Neutrophil (primary cell): ENCODE results near the gene MAPK9.
"Not testable (repeated sequence)": the region's sequence is repeated elsewhere in the genome, so short reads cannot be mapped to it uniquely, and the experiment has no call there.

Source experiments
- H3K27ac ChIP-seq: fragments of 200-600 bp; sonication (generic); 2 replicates; pipeline ENCODE4 v1.5.1; 2016; ENCODE audit warnings: mild to moderate bottlenecking, moderate library complexity
- H3K27me3 ChIP-seq: fragments of 200-600 bp; sonication (generic); 2 replicates; pipeline ENCODE4 v1.6.0; 2016; ENCODE audit warnings: mild to moderate bottlenecking
- H3K36me3 ChIP-seq: fragments of 200-600 bp; sonication (generic); 2 replicates; pipeline ENCODE4 v1.5.1; 2017
- H3K4me1 ChIP-seq, 2 experiments: fragments of 200-600 bp in 1 of 2; sonication (generic) in 1 of 2; 1 replicate in 1 of 2; 2 replicates in 1 of 2; pipeline versions ENCODE4 v1.5.1 to v1.6.1; 2013 to 2016; ENCODE audit warnings: low read depth in 1 of 2, low read length in 1 of 2, mild to moderate bottlenecking in 1 of 2, moderate library complexity in 1 of 2; ENCODE audit not compliant: control insufficient read depth in 1 of 2, insufficient read depth in 1 of 2
- H3K4me3 ChIP-seq, 2 experiments: fragments of 200-600 bp in 1 of 2; sonication (generic) in 1 of 2; 1 replicate in 1 of 2; 2 replicates in 1 of 2; pipeline ENCODE4 v1.5.1; 2013 to 2016; ENCODE audit warnings: low read depth in 1 of 2, low read length in 1 of 2, mild to moderate bottlenecking in 1 of 2, moderate library complexity in 1 of 2
- H3K9me3 ChIP-seq: fragments of 200-600 bp; sonication (generic); 2 replicates; pipeline ENCODE4 v1.5.1; 2016
- TF ChIP-seq, protein P1 (sequence below): fragments of 200-600 bp; sonication (generic); IDR thresholded peaks from 2 replicates; pipeline ENCODE4 v1.5.1; 2016; ENCODE audit warnings: antibody characterized with exemption

Gene MAPK9

DNA sequence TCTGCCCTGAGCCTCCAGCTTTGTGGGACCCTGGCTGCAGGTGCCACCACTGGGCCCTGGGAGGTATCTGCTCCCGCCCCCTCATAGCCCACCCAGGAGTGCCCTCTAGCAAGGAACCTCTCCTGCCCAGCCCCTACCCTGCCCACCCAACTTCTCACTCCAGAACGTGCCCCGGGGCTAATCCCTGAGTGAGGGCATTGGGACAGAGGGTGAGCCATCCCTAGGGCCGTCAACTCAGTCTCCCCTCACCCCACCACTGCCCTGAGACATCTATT is 80.2 kb downstream of the MAPK9 start:
- TF ChIP-seq, protein P1, sequence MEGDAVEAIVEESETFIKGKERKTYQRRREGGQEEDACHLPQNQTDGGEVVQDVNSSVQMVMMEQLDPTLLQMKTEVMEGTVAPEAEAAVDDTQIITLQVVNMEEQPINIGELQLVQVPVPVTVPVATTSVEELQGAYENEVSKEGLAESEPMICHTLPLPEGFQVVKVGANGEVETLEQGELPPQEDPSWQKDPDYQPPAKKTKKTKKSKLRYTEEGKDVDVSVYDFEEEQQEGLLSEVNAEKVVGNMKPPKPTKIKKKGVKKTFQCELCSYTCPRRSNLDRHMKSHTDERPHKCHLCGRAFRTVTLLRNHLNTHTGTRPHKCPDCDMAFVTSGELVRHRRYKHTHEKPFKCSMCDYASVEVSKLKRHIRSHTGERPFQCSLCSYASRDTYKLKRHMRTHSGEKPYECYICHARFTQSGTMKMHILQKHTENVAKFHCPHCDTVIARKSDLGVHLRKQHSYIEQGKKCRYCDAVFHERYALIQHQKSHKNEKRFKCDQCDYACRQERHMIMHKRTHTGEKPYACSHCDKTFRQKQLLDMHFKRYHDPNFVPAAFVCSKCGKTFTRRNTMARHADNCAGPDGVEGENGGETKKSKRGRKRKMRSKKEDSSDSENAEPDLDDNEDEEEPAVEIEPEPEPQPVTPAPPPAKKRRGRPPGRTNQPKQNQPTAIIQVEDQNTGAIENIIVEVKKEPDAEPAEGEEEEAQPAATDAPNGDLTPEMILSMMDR, result no peak
- Histone ChIP-seq H3K9me3 (no peaks in the 10 kb centered on the region), H3K4me1 (peaks cover 0 to 5% of the 10 kb centered on the region in 2 experiments), H3K27ac (no peak overlapping the region), H3K36me3 (no peaks in the 10 kb centered on the region), H3K27me3 (peaks cover 68% of the 10 kb centered on the region), H3K4me3 (no peak overlapping the region)

DNA sequence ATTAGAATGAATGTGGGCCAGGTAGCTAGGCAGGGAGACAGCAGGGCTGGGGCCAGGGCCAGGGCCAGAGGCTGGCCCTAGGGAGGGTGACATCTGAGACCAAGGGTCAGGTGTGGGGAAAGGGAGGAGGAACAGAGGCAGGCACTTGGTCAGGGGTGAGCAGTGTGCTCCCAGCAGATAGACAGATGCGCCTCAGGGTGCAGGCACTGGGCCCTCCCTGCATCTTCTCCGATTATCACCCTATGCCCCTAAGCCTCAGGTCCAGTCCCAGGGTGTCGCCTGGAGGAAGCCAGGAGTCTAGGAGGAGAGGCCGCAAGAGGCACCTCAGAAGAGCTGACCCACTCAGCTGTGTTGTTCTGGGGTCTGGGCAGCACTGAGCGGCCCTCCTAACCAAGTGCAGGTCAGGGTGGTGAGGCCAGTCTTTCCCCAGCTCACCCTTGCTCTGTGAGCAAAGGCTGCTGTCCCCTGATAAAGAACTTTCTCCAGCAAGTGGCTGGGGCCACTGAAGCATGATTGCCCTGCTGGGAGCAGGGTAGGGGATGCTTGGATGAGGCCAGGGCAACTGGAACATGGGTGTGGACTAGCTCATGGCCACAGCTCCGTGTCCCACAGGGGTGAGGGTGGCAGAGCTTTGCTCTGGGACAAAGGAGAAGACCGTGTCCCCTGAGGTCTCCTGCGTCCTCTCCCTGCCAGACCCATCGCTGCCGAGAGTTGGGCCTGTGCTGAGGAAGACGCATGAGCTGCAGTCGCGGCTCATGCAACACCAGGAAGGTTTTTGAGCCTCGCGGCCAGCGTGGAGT is 80.7 kb downstream of the MAPK9 start:
- Histone ChIP-seq H3K27me3 (peaks cover 73% of the 10 kb centered on the region), H3K27ac (no peak overlapping the region), H3K9me3 (no peaks in the 10 kb centered on the region), H3K4me3 (no peak overlapping the region), H3K36me3 (no peaks in the 10 kb centered on the region), H3K4me1 (peaks cover 0 to 5% of the 10 kb centered on the region in 2 experiments)
- TF ChIP-seq, protein P1, result no peak

DNA sequence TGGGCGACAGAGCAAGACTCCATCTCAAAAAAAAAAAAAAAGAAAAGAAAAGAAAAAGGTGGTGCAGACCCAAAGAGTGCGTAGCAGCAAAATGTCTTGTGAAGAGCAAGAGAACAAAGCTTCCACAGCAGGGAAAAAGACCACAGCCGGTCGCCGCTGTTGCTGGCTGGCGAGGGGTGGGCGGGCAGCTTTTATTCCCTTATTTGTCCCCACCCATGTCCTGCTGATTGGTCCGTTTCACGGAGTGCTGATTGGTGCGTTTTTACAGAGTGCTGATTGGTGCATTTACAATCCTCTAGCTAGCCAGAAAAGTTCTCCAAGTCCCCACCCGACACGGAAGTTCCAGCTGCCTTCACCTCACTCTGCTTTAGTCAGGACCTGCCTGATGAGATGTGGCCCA is 81.8 kb downstream of the MAPK9 start:
- not testable (repeated sequence) for H3K9me3 ChIP-seq, H3K4me1 ChIP-seq, H3K36me3 ChIP-seq, H3K27ac ChIP-seq, H3K4me3 ChIP-seq
- peaks cover 83% of the 10 kb centered on the region for H3K27me3 ChIP-seq

DNA sequence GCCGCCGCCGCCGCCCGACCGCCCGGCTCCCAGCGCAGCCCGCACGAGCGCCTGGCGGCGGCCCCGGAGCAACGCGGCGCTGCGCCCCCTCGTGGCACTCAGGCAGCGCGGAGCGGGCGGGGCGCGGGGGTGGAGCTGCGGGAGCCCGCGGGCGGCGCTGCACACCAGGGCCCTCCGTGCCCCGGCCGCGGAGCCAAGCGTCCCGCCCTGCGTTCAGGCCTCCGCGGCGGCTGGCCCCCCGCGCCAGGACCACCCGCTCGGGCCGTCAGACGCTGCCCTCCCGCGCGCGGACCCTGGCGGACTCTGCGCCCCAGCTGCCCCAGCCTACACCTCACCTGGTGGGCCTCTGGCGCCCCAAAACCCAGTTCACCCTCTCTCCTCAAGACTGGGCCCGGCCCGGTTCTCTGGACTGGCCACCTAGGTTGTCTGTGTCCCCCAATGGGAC is 82.7 kb downstream of the MAPK9 start, which contains the start of gene RASGEF1C:
TSS of gene RASGEF1C (minus strand) at position 75 of the 445 bp plus-strand sequence. CDS start 71,159 bp downstream, outside the sequence.
- peaks cover 0 to 5% of the 10 kb centered on the region in 2 experiments for H3K4me1 ChIP-seq
- TF ChIP-seq, protein P1, result no peak
- H3K36me3 ChIP-seq, result no peaks in the 10 kb centered on the region
- H3K27ac ChIP-seq, result no peak within 1 kb of the TSS
- no peaks in the 10 kb centered on the region for H3K9me3 ChIP-seq
- H3K27me3 ChIP-seq, result peaks cover 83% of the 10 kb centered on the region
- H3K4me3 ChIP-seq, result no peak within 1 kb of the TSS

DNA sequence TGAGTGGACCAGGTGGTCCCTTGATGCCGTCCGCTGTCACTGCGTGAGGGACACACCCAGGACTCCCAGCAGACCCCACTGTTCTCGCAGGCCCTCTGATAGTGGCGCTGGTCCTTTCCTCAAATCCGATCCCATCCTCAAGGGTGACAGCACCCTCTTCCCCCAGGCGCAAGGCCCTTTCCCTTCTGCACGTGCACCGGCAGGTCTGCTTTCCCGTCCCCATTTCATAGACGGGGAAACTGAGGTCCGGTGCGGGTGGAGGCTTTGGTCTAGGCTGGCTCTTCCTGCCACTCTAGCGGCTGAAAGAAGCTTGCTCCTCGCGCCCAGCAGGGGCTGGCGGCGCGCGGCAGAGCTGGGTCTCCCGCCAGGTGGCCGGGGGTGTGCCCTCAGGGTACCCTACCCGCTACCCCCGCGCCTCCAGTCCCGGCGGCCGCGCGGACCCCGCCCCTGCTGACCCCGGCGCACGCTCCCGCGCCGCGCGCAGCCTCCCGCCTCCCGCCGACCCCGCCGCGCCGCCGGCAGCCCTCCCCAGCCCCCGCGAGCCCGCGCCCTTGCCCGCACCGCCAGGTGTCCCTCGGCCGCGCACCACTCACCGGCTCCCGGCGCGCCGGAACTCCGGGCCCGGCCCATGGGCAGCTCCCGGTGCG is 83.3 kb downstream of the MAPK9 start:
- Histone ChIP-seq H3K9me3 (no peaks in the 10 kb centered on the region), H3K27ac (no peak overlapping the region), H3K4me3 (no peak overlapping the region), H3K27me3 (peaks cover 79% of the 10 kb centered on the region), H3K36me3 (no peaks in the 10 kb centered on the region), H3K4me1 (peaks cover 0 to 5% of the 10 kb centered on the region in 2 experiments)
- TF ChIP-seq, protein P1, result no peak

DNA sequence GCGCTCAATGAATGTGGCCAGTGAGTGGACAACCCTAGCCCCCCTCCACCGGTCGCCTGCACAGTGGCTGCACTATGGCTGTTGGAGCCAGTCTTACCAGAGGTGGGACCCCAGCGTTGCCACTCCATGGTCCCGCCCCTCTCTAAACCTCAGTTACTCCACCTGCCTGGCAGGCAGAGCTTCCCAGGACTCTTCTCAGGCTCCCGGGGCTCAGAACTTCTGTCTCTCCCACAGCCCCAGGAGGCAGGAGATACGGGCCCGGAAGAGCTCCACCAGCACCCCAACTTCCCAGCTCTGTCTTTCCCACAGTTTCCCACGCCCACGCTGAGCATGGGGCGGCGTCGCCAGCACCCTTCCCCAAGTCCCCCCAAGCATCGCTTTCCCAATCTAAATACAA is 83.8 kb downstream of the MAPK9 start:
- Histone ChIP-seq H3K36me3 (no peaks in the 10 kb centered on the region), H3K9me3 (no peaks in the 10 kb centered on the region), H3K27ac (no peak overlapping the region), H3K27me3 (peaks cover 75% of the 10 kb centered on the region), H3K4me1 (peaks cover 0 to 5% of the 10 kb centered on the region in 2 experiments), H3K4me3 (no peak overlapping the region)
- TF ChIP-seq, protein P1, result no peak
